Measurements from ENCODE around the gene PPIC.
"Not testable (repeated sequence)": the region's sequence is repeated elsewhere in the genome, so short reads cannot be mapped to it uniquely, and the experiment has no call there.

Gene PPIC

DNA sequence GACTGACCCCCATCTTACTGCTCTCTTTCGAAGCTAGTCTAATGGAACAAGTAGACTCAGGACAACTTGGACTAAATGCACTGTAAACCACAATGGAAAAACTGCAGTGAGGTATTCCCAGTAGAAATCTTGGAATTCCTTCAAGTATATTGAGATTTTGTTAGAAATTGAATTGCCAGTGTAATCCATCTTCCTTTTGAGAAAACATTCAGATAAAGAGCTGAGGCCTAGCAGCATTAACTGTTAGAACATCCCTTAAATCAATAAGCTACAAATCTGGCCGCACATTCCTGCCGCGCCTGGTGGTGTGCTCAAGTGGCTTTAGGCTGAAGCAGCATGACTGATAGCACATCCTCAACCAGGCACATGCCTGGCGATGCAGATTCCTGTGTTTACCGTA lies 29.3 kb downstream of the PPIC start:
- no peak for DNase-seq

- no peak for DNase-seq
Observed at GRCh38 chr5:123001808-123002207, 34.7 kb downstream of the PPIC start.

- no peak for DNase-seq
Observed at GRCh38 chr5:123000731-123001130, 35.8 kb downstream of the PPIC start.

GRCh38 chr5:122999947-123000563 lies 36.5 kb downstream of the PPIC start:
- peak in 1 of 4 experiments; percentile 0 for DNase-seq

GRCh38 chr5:122997294-122997693 lies 39.2 kb downstream of the PPIC start:
- no peak for DNase-seq

- no peak for DNase-seq
Observed at GRCh38 chr5:122996091-122996490, 40.4 kb downstream of the PPIC start.

DNA sequence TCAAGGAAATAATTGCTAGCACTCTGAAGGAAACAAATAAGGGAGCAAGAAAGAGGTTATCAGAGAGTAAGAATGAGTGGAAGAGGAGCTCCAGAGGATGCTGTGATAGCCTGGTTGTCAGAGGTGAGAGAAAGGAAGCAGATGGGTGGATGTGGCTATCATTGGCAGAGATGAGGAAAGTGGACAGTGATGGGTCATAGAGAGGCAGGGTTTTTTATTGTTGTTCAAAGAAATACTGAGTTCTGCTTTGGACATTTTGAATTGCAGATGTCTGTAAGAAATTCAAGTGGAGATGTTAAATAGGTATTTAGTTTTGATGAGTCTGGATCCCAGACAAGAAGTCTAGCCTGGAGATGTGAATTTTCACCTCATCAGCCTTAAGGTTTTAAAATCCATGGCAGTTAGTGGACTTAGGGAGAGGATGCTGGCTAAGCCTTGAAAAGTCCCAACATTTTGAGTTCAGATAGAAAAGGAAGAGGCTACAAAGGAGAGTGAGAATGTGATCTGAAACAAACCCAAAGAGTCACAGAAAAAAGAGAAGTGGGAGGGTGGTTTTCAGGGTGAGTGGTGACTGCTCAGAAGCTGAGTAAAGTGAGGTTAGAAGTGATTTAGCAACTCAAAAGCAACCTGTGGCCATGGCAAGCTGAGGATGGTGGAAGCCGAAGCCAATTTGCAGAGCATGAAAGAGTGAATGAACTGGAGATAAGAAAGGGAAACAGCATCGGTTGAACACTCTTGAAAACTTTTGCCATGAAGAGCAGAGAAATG lies 50.4 kb downstream of the PPIC start:
- DNase-seq, result no peak

- DNase-seq, result no peak
Observed at GRCh38 chr5:122985006-122985700, 51.4 kb downstream of the PPIC start.

DNA sequence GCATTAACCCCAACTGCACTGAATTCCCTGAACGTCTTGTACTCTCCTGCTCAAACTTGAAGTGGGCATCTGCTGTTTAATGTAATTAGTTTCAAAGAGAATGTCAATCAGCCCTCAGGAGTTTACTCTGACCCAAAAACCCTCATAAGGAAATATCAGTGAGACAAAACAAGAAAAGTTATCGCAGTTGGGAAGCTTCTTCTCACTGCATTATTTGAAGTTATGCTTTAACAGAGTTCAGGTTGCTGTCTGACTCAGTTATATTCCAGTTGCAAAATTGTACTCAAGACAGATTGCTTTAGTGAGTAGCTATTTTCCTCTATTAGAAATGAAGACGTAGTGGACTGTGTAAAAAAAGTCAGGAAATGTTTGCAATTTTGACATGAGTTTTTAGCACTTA lies 52.1 kb downstream of the PPIC start:
- no peak for DNase-seq

GRCh38 chr5:122982376-122982775 lies 54.1 kb downstream of the PPIC start:
- no peak for DNase-seq

DNA sequence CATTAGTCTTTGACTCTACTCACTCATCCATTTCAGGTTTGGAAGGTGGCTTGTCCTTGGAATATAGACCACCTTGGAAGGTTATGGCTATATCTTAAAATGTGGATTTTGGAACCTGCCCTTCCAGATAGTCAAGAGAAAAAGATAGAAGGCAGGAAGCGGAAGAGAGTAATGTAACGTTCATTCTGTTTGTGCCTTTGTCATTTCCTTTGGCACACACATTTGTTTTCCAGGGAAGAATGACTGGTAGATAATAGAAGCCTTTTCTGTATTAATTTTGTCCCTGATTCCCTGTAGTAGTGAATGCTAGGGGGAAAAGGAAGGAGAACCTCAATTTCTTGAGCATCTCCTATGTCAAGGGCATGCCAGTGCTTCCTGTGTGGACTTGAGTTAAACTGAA lies 54.7 kb downstream of the PPIC start:
- no peak for DNase-seq

- no peak for DNase-seq
Observed at GRCh38 chr5:122978644-122979297, 57.8 kb downstream of the PPIC start.

GRCh38 chr5:122978068-122978467 lies 58.5 kb downstream of the PPIC start:
- DNase-seq, result no peak

- DNase-seq, result no peak
Observed at GRCh38 chr5:122977319-122977718, 59.2 kb downstream of the PPIC start.

GRCh38 chr5:122974251-122974650 lies 62.3 kb downstream of the PPIC start:
- not testable (repeated sequence) for DNase-seq

- DNase-seq, result not testable (repeated sequence)
Observed at GRCh38 chr5:122973759-122974158, 62.8 kb downstream of the PPIC start.

Data from activated naive CD4-positive, alpha-beta T cell (primary cell).